Skin epidermis (tissue), 12 donors: ENCODE data around the gene METTL5.
"Not testable (repeated sequence)": the region's sequence is repeated elsewhere in the genome, so short reads cannot be mapped to it uniquely, and the experiment has no call there.

Experiments used
- H3K27ac ChIP-seq, 21 experiments: fragments of 200-600 bp; sonication (generic) in 11 of 21; one replicate each; pipeline ENCODE4 v1.5.0; 2020; ENCODE audit warnings: mild to moderate bottlenecking in 3 of 21, inconsistent platforms in 2 of 21, moderate library complexity in 2 of 21
- H3K4me3 ChIP-seq, 7 experiments: fragments of 200-600 bp; sonication (generic) in 2 of 7; one replicate each; pipeline ENCODE4 v1.5.0; 2020; ENCODE audit warnings: inconsistent platforms in 2 of 7, mild to moderate bottlenecking in 2 of 7, moderate library complexity in 1 of 7

The METTL5 gene

GRCh38 chr2:169824373-169825333 is at the start of gene METTL5:
METTL5 (minus strand) TSS chr2:169824905; CDS start chr2:169824597, 308 bp downstream.
- H3K4me3 ChIP-seq = peak within 1 kb of the TSS; percentile 67 to 88 (median 76)
- peak within 1 kb of the TSS; percentile 2 to 91 (median 86) for H3K27ac ChIP-seq

- Histone ChIP-seq H3K27ac (no peak overlapping the region), H3K4me3 (no peak overlapping the region)
These were observed 47.3 kb upstream of the METTL5 start for GRCh38 chr2:169871994-169872393.

- not testable (repeated sequence) for H3K4me3 ChIP-seq, H3K27ac ChIP-seq
These were observed 46.7 kb upstream of the METTL5 start for GRCh38 chr2:169871369-169871768.

- H3K27ac ChIP-seq = no peak overlapping the region
- no peak overlapping the region for H3K4me3 ChIP-seq
These were observed 44.2 kb upstream of the METTL5 start for GRCh38 chr2:169868951-169869350.

GRCh38 chr2:169867579-169867978 is 42.9 kb upstream of the METTL5 start:
- Histone ChIP-seq H3K4me3 (no peak overlapping the region), H3K27ac (no peak overlapping the region)

GRCh38 chr2:169866230-169866629 is 41.5 kb upstream of the METTL5 start:
- not testable (repeated sequence) for H3K27ac ChIP-seq, H3K4me3 ChIP-seq

GRCh38 chr2:169865492-169865891 is 40.8 kb upstream of the METTL5 start:
- H3K4me3 ChIP-seq = no peak overlapping the region

GRCh38 chr2:169862816-169863215 is 38.1 kb upstream of the METTL5 start:
- H3K27ac ChIP-seq = no peak overlapping the region
- H3K4me3 ChIP-seq = no peak overlapping the region

More at GRCh38 chr2:169865492-169865891, 40.8 kb upstream of the METTL5 start:
- no peak overlapping the region for H3K27ac ChIP-seq

- Histone ChIP-seq H3K4me3 (no peak overlapping the region), H3K27ac (no peak overlapping the region)
These were observed 35.4 kb upstream of the METTL5 start for GRCh38 chr2:169860149-169860548.

- H3K4me3 ChIP-seq = no peak overlapping the region
- H3K27ac ChIP-seq = no peak overlapping the region
These were observed 34.7 kb upstream of the METTL5 start for GRCh38 chr2:169859423-169859822.

GRCh38 chr2:169855281-169856258 is 30.9 kb upstream of the METTL5 start:
- H3K27ac ChIP-seq, H3K4me3 ChIP-seq: not testable (repeated sequence)

GRCh38 chr2:169853041-169853668 is 28.4 kb upstream of the METTL5 start:
- Histone ChIP-seq H3K4me3 (no peak overlapping the region), H3K27ac (no peak overlapping the region)

GRCh38 chr2:169849710-169850109 is 25.0 kb upstream of the METTL5 start:
- Histone ChIP-seq H3K4me3 (no peak overlapping the region), H3K27ac (no peak overlapping the region)

- not testable (repeated sequence) for H3K4me3 ChIP-seq, H3K27ac ChIP-seq
These were observed 24.4 kb upstream of the METTL5 start for GRCh38 chr2:169848959-169849693.

- H3K4me3 ChIP-seq = no peak overlapping the region
- H3K27ac ChIP-seq = no peak overlapping the region
These were observed 20.3 kb upstream of the METTL5 start for GRCh38 chr2:169845016-169845415.

- not testable (repeated sequence) for H3K4me3 ChIP-seq
These were observed 16.9 kb upstream of the METTL5 start for GRCh38 chr2:169841625-169842024.

GRCh38 chr2:169840747-169841142 is 16.0 kb upstream of the METTL5 start:
- H3K4me3 ChIP-seq = no peak overlapping the region
- no peak overlapping the region for H3K27ac ChIP-seq

More at GRCh38 chr2:169841625-169842024, 16.9 kb upstream of the METTL5 start:
- H3K27ac ChIP-seq = not testable (repeated sequence)

- no peak overlapping the region for H3K27ac ChIP-seq
These were observed 15.4 kb upstream of the METTL5 start for GRCh38 chr2:169839954-169840746.

More at GRCh38 chr2:169839954-169840746, 15.4 kb upstream of the METTL5 start:
- H3K4me3 ChIP-seq = no peak overlapping the region
